Activated naive CD8-positive, alpha-beta T cell treated with anti-CD3 and anti-CD28 coated beads, Interleukin-2, amount 50 U/mL, for 24 hours (primary cell): ENCODE data around the gene SEC31A.
"Not testable (repeated sequence)": the region's sequence is repeated elsewhere in the genome, so short reads cannot be mapped to it uniquely, and the experiment has no call there.

ENCODE experiments used
- ATAC-seq: fragments of 150-1000 bp; cut with Tn5 transposase; one replicate; pipeline ENCODE4 v1.10.0; 2021
- DNase-seq: peaks from one replicate; pipeline ENCODE4 v3.0.0; 2021
- H3K27ac Mint-ChIP-seq: one replicate; pipeline ENCODE4 v1.8.0; 2021; ENCODE audit warnings: mild to moderate bottlenecking, mixed read lengths
- H3K27me3 Mint-ChIP-seq: one replicate; pipeline ENCODE4 v1.8.0; 2021; ENCODE audit warnings: mixed read lengths
- H3K36me3 Mint-ChIP-seq: one replicate; pipeline ENCODE4 v1.8.0; 2021; ENCODE audit warnings: low read depth, mixed read lengths
- H3K4me1 Mint-ChIP-seq: one replicate; pipeline ENCODE4 v1.8.0; 2021; ENCODE audit warnings: mixed read lengths
- H3K4me3 Mint-ChIP-seq: one replicate; pipeline ENCODE4 v1.8.0; 2021; ENCODE audit warnings: mild to moderate bottlenecking, moderate library complexity, mixed read lengths
- H3K9me3 Mint-ChIP-seq: one replicate; pipeline ENCODE4 v1.8.0; 2021; ENCODE audit warnings: mixed read lengths

Gene SEC31A

GRCh38 chr4:82890901-82891706, at the start of gene SEC31A:
TSS of gene SEC31A (minus strand) at chr4:82891153. CDS start at chr4:82881936, 9,217 bp downstream.
- H3K27ac Mint-ChIP-seq, result peak within 1 kb of the TSS; percentile 92
- peak within 1 kb of the TSS; percentile 95 for H3K4me3 Mint-ChIP-seq

GRCh38 chr4:82939414-82939813, 48.5 kb upstream of the SEC31A start:
- H3K27ac Mint-ChIP-seq, result no peak overlapping the region
- DNase-seq, result no peak
- H3K4me3 Mint-ChIP-seq, result no peak overlapping the region
- H3K9me3 Mint-ChIP-seq, result no peaks in the 10 kb centered on the region
- no peaks in the 10 kb centered on the region for H3K27me3 Mint-ChIP-seq
- peaks cover 37% of the 10 kb centered on the region for H3K36me3 Mint-ChIP-seq
- no peak for ATAC-seq
- no peaks in the 10 kb centered on the region for H3K4me1 Mint-ChIP-seq

More at GRCh38 chr4:82890901-82891706, at the start of gene SEC31A:
- Mint-ChIP-seq H3K27me3 (no peaks in the 10 kb centered on the region), H3K36me3 (peaks cover 38% of the 10 kb centered on the region), H3K4me1 (peaks cover 64% of the 10 kb centered on the region), H3K9me3 (no peaks in the 10 kb centered on the region)
- ATAC-seq (peak; percentile 95), DNase-seq (peak; percentile 99)

- no peaks in the 10 kb centered on the region for H3K27me3 Mint-ChIP-seq
- no peak overlapping the region for H3K27ac Mint-ChIP-seq
- ATAC-seq (no peak), DNase-seq (no peak)
- H3K4me3 Mint-ChIP-seq, result no peak overlapping the region
- H3K36me3 Mint-ChIP-seq, result peaks cover 51% of the 10 kb centered on the region
- H3K4me1 Mint-ChIP-seq, result no peaks in the 10 kb centered on the region
- no peaks in the 10 kb centered on the region for H3K9me3 Mint-ChIP-seq
These were observed 43.5 kb upstream of the SEC31A start for GRCh38 chr4:82934441-82934840.

GRCh38 chr4:82930848-82931755, 40.1 kb upstream of the SEC31A start:
- Mint-ChIP-seq H3K9me3 (no peaks in the 10 kb centered on the region), H3K4me3 (no peak overlapping the region), H3K36me3 (peaks cover 42% of the 10 kb centered on the region), H3K4me1 (no peaks in the 10 kb centered on the region), H3K27ac (no peak overlapping the region), H3K27me3 (no peaks in the 10 kb centered on the region)
- DNase-seq (no peak), ATAC-seq (no peak)

- DNase-seq (no peak), ATAC-seq (no peak)
- H3K36me3 Mint-ChIP-seq, result peaks cover 4% of the 10 kb centered on the region
- H3K9me3 Mint-ChIP-seq, result no peaks in the 10 kb centered on the region
- no peak overlapping the region for H3K4me3 Mint-ChIP-seq
- H3K27ac Mint-ChIP-seq, result no peak overlapping the region
- H3K27me3 Mint-ChIP-seq, result no peaks in the 10 kb centered on the region
- H3K4me1 Mint-ChIP-seq, result no peaks in the 10 kb centered on the region
These were observed 30.8 kb upstream of the SEC31A start for GRCh38 chr4:82921795-82922194.

- H3K4me3 Mint-ChIP-seq, result no peak overlapping the region
- no peaks in the 10 kb centered on the region for H3K4me1 Mint-ChIP-seq
- DNase-seq, result no peak
- H3K27ac Mint-ChIP-seq, result no peak overlapping the region
- H3K9me3 Mint-ChIP-seq, result no peaks in the 10 kb centered on the region
- no peaks in the 10 kb centered on the region for H3K27me3 Mint-ChIP-seq
- no peak for ATAC-seq
- H3K36me3 Mint-ChIP-seq, result peaks cover 2% of the 10 kb centered on the region
These were observed 28.4 kb upstream of the SEC31A start for GRCh38 chr4:82919386-82919785.

GRCh38 chr4:82918091-82918490, 27.1 kb upstream of the SEC31A start:
- H3K27ac Mint-ChIP-seq, result no peak overlapping the region
- no peak for ATAC-seq
- H3K4me3 Mint-ChIP-seq, result no peak overlapping the region
- no peaks in the 10 kb centered on the region for H3K27me3 Mint-ChIP-seq
- no peak for DNase-seq
- H3K4me1 Mint-ChIP-seq, result no peaks in the 10 kb centered on the region
- peaks cover 4% of the 10 kb centered on the region for H3K36me3 Mint-ChIP-seq
- no peaks in the 10 kb centered on the region for H3K9me3 Mint-ChIP-seq

GRCh38 chr4:82913968-82914367, 23.0 kb upstream of the SEC31A start:
- not testable (repeated sequence) for H3K27me3 Mint-ChIP-seq, H3K9me3 Mint-ChIP-seq, H3K27ac Mint-ChIP-seq, ATAC-seq, DNase-seq, H3K4me3 Mint-ChIP-seq, H3K4me1 Mint-ChIP-seq, H3K36me3 Mint-ChIP-seq

GRCh38 chr4:82913305-82913704, 22.4 kb upstream of the SEC31A start:
- Mint-ChIP-seq H3K27ac (no peak overlapping the region), H3K36me3 (peaks cover 9% of the 10 kb centered on the region), H3K4me3 (no peak overlapping the region), H3K27me3 (no peaks in the 10 kb centered on the region), H3K4me1 (no peaks in the 10 kb centered on the region), H3K9me3 (no peaks in the 10 kb centered on the region)
- ATAC-seq (no peak), DNase-seq (no peak)

GRCh38 chr4:82909326-82909725, 18.4 kb upstream of the SEC31A start:
- Mint-ChIP-seq H3K4me3 (no peak overlapping the region), H3K27me3 (no peaks in the 10 kb centered on the region), H3K4me1 (peaks cover 26% of the 10 kb centered on the region), H3K9me3 (no peaks in the 10 kb centered on the region), H3K27ac (no peak overlapping the region), H3K36me3 (peaks cover 7% of the 10 kb centered on the region)
- ATAC-seq (no peak), DNase-seq (no peak)

GRCh38 chr4:82906469-82906868, 15.5 kb upstream of the SEC31A start:
- Mint-ChIP-seq H3K27me3 (no peaks in the 10 kb centered on the region), H3K4me3 (no peak overlapping the region), H3K27ac (peak overlapping the region; percentile 87), H3K4me1 (peaks cover 50% of the 10 kb centered on the region), H3K36me3 (peaks cover 7% of the 10 kb centered on the region), H3K9me3 (no peaks in the 10 kb centered on the region)
- DNase-seq (no peak), ATAC-seq (no peak)

- Mint-ChIP-seq H3K27ac (peak overlapping the region; percentile 87), H3K9me3 (no peaks in the 10 kb centered on the region), H3K27me3 (no peaks in the 10 kb centered on the region), H3K4me1 (peaks cover 50% of the 10 kb centered on the region), H3K36me3 (peaks cover 4% of the 10 kb centered on the region), H3K4me3 (peak overlapping the region; percentile 58)
- DNase-seq (peak; percentile 34), ATAC-seq (peak; percentile 56)
These were observed 14.3 kb upstream of the SEC31A start for GRCh38 chr4:82905205-82905604.

- no peak overlapping the region for H3K27ac Mint-ChIP-seq
- peak overlapping the region; percentile 66 for H3K4me3 Mint-ChIP-seq
- H3K4me1 Mint-ChIP-seq, result peaks cover 54% of the 10 kb centered on the region
- peaks cover 7% of the 10 kb centered on the region for H3K36me3 Mint-ChIP-seq
- no peaks in the 10 kb centered on the region for H3K27me3 Mint-ChIP-seq
- no peak for DNase-seq
- H3K9me3 Mint-ChIP-seq, result no peaks in the 10 kb centered on the region
- peak; percentile 57 for ATAC-seq
These were observed 12.8 kb upstream of the SEC31A start for GRCh38 chr4:82903737-82904136.

GRCh38 chr4:82901183-82901718, 10.3 kb upstream of the SEC31A start:
- no peak for DNase-seq
- Mint-ChIP-seq H3K9me3 (no peaks in the 10 kb centered on the region), H3K4me3 (no peak overlapping the region), H3K4me1 (peaks cover 59% of the 10 kb centered on the region), H3K27ac (no peak overlapping the region), H3K36me3 (peaks cover 25% of the 10 kb centered on the region), H3K27me3 (no peaks in the 10 kb centered on the region)
- no peak for ATAC-seq
